HepG2 (cell line): ENCODE results near the gene CLIC1. TPM values are rescaled to one million over a fixed set of nuclear protein-coding genes. Genes with fewer than 3 reads are reported as not detected.

Source experiments
- ATAC-seq: fragments of 200-7000 bp; cut with Tn5 transposase; 3 replicates; pipeline ENCODE4 v1.9.1; 2020; ENCODE audit warnings: mild to moderate bottlenecking, moderate library complexity
- BruUV-seq: library from RNA; stranded (reverse); fragments of 400-500 nt; replicated peaks from 2 replicates; lab custom pipeline; 2021; lab: Mats Ljungman, UMichigan
- CTCF ChIA-PET: fragments of 300-600 bp; formaldehyde crosslinking; extraction: SDS; loops from one replicate; lab custom pipeline; 2021; ENCODE audit warnings: low total read pairs, inconsistent platforms, low intra/inter-chr PET ratio; lab: Yijun Ruan, JAX
- POLR2A ChIA-PET: fragments of 350-600 bp; sonication (Branson Sonifier 250); formaldehyde crosslinking; loops from one replicate; lab custom pipeline; 2020; ENCODE audit warnings: antibody characterized with exemption, inconsistent platforms; lab: Yijun Ruan, JAX
- DNase-seq: peaks from one replicate; pipeline ENCODE4 v3.0.0-alpha.2; 2015; ENCODE audit warnings: low spot score
- FAIRE-seq: peaks from 3 replicates; lab custom pipeline; 2011; peaks lifted over from hg19 to GRCh38; lab: Jason Lieb, UNC
- H2AFZ ChIP-seq: one replicate; pipeline ENCODE4 v1.6.1; 2011; ENCODE audit warnings: low read length, inconsistent platforms
- H3K27ac ChIP-seq: fragments of 300-600 bp; 3 replicates; pipeline ENCODE4 v1.8.0; 2011; ENCODE audit warnings: mixed run types, mild to moderate bottlenecking, mixed read lengths, low read length, inconsistent platforms; ENCODE audit not compliant: insufficient read depth; ENCODE audit errors: extremely low read length
- H3K27me3 ChIP-seq, 2 experiments: fragments of 200-600 bp in 1 of 2; 2 replicates in 1 of 2; 3 replicates in 1 of 2; pipeline versions ENCODE4 v1.6.0 to v1.8.0; 2011; ENCODE audit warnings: low read length in 2 of 2, mild to moderate bottlenecking in 2 of 2, moderate library complexity in 2 of 2, inconsistent platforms in 1 of 2; ENCODE audit not compliant: insufficient read depth in 2 of 2, control insufficient read depth in 1 of 2
- H3K36me3 ChIP-seq, 2 experiments: fragments of 200-600 bp in 1 of 2; replicated peaks in 1 of 2; 2 replicates in 1 of 2; 3 replicates in 1 of 2; pipeline versions ENCODE4 v1.5.1 to v1.8.0; 2011; ENCODE audit warnings: low read length in 2 of 2, inconsistent platforms in 1 of 2; ENCODE audit not compliant: insufficient read depth in 2 of 2, control insufficient read depth in 1 of 2
- H3K4me1 ChIP-seq: 2 replicates; pipeline ENCODE4 v1.5.1; 2012; ENCODE audit warnings: low read length, inconsistent platforms; ENCODE audit not compliant: insufficient read depth
- H3K4me2 ChIP-seq: 2 replicates; pipeline ENCODE4 v1.6.0; 2011; ENCODE audit warnings: low read depth, low read length, inconsistent platforms
- H3K4me3 ChIP-seq, 3 experiments: fragments of 200-600 bp in 1 of 3; sonication (generic), shearing (Covaris generic) in 1 of 3; replicated peaks in 1 of 3; 2 replicates each; pipeline ENCODE4 v1.5.1; 2011 to 2016; ENCODE audit warnings: low read length in 3 of 3, inconsistent platforms in 2 of 3, low read depth in 2 of 3, mild to moderate bottlenecking in 2 of 3, control low read depth in 1 of 3, mixed read lengths in 1 of 3; ENCODE audit not compliant: insufficient read depth in 1 of 3
- H3K79me2 ChIP-seq: one replicate; pipeline ENCODE4 v1.6.1; 2011; ENCODE audit warnings: low read length, inconsistent platforms; ENCODE audit not compliant: insufficient read depth
- H3K9ac ChIP-seq: 2 replicates; pipeline ENCODE4 v1.6.0; 2011; ENCODE audit warnings: mild to moderate bottlenecking, low read depth, low read length, inconsistent platforms; ENCODE audit not compliant: insufficient read depth
- H3K9me3 ChIP-seq: 2 replicates; pipeline ENCODE4 v1.5.1; 2012; ENCODE audit warnings: mild to moderate bottlenecking, low read length
- H4K20me1 ChIP-seq: 2 replicates; pipeline ENCODE4 v1.6.0; 2011; ENCODE audit warnings: inconsistent platforms, mild to moderate bottlenecking, low read length, moderate library complexity; ENCODE audit not compliant: insufficient read depth
- CENPX ChIP-seq: sonication (generic); formaldehyde crosslinking; IDR thresholded peaks from 2 replicates; pipeline ENCODE4 v1.9.0; 2021; ENCODE audit warnings: mild to moderate bottlenecking, missing genetic modification reagents, moderate library complexity
- CERS6 ChIP-seq: sonication (generic); formaldehyde crosslinking; IDR thresholded peaks from 2 replicates; pipeline ENCODE4 v1.5.0; 2020; ENCODE audit warnings: missing genetic modification reagents
- CSRNP1 ChIP-seq: sonication (generic); formaldehyde crosslinking; IDR thresholded peaks from 2 replicates; pipeline ENCODE4 v1.8.1; 2023; ENCODE audit warnings: mild to moderate bottlenecking, missing genetic modification reagents
- NFE2L1 ChIP-seq: sonication (generic); formaldehyde crosslinking; IDR thresholded peaks from 2 replicates; pipeline ENCODE4 v1.4.0; 2020; ENCODE audit warnings: missing genetic modification reagents, mild to moderate bottlenecking, borderline replicate concordance
- SOX6 ChIP-seq, 2 experiments: fragments of 450-650 bp in 1 of 2; sonication (generic) in 1 of 2; formaldehyde crosslinking in 1 of 2; IDR thresholded peaks; 2 replicates each; pipeline versions ENCODE4 v1.4.0 to v1.6.1; 2017 to 2020; ENCODE audit warnings: antibody characterized with exemption in 1 of 2, mild to moderate bottlenecking in 1 of 2, missing genetic modification reagents in 1 of 2
- ZNF547 ChIP-seq: sonication (generic); formaldehyde crosslinking; IDR thresholded peaks from 2 replicates; pipeline ENCODE4 v1.5.1; 2020; ENCODE audit warnings: mild to moderate bottlenecking, missing genetic modification reagents
- ZNF589 ChIP-seq: sonication (generic); formaldehyde crosslinking; conservative IDR thresholded peaks from 2 replicates; pipeline ENCODE4 v1.8.0; 2022; ENCODE audit warnings: mild to moderate bottlenecking, moderate library complexity, missing genetic modification reagents
- ZNF772 ChIP-seq: sonication (generic); formaldehyde crosslinking; IDR thresholded peaks from 2 replicates; pipeline ENCODE4 v1.5.0; 2020; ENCODE audit warnings: mild to moderate bottlenecking, missing genetic modification reagents
- ZNF891 ChIP-seq: sonication (generic); formaldehyde crosslinking; IDR thresholded peaks from 2 replicates; pipeline ENCODE4 v1.5.0; 2020; ENCODE audit warnings: mild to moderate bottlenecking, missing genetic modification reagents
- WGBS: methylation state at CpG from one replicate; pipeline ENCODE4 v1.1.6; 2017; ENCODE audit warnings: low lambda C conversion rate; 5-methylcytosine and 5-hydroxymethylcytosine counted together
- in situ Hi-C: cut with HindIII; loops from 2 replicates; pipeline ENCODE4 v1.10.0; 2017; ENCODE audit warnings: low pct_unique_long_range_greater_than_20kb; ENCODE audit not compliant: extremely low pct_ligation_motif_present
- intact Hi-C: fragments of 100-400 bp; cut with micrococcal nuclease; formaldehyde crosslinking; loops from one replicate; pipeline ENCODE4 v1.10.0; 2022; ENCODE audit not compliant: unreplicated experiment
- polyA plus RNA-seq, 8 experiments: library from polyadenylated mRNA; depleted of rRNA in 3 of 8; stranded (reverse) in 7 of 8; unstranded in 1 of 8; fragments of >200 nt; fragmentation: Illumina TruSeq in 4 of 8; extraction: Trizol in 4 of 8; gene quantifications; 2 replicates each; pipeline versions ENCODE4 v1.2.1 to v1.2.3, GENCODE V29; 2011 to 2016; ENCODE audit warnings: low read depth in 4 of 8, missing spikeins in 1 of 8, mixed read lengths in 1 of 8; ENCODE audit not compliant: insufficient read depth in 1 of 8
- total RNA-seq, 5 experiments: library from RNA; depleted of rRNA; stranded (reverse); fragments of >200 nt; fragmentation: Illumina TruSeq; extraction: Trizol; gene quantifications; 2 replicates each; pipeline ENCODE4 v1.2.3, GENCODE V29; 2016; ENCODE audit warnings: low read depth in 1 of 5
- TF ChIP-seq, protein P1 (sequence below): conservative IDR thresholded peaks from 2 replicates; pipeline ENCODE4 v1.6.1; 2018; ENCODE audit warnings: missing genetic modification reagents

CLIC1 gene
- total and polyA plus RNA-seq, 2 of the 13 experiments (the other 11 are each of a cell fraction or from before 2014, with no cell fraction given) = 602 to 891 TPM

DNA sequence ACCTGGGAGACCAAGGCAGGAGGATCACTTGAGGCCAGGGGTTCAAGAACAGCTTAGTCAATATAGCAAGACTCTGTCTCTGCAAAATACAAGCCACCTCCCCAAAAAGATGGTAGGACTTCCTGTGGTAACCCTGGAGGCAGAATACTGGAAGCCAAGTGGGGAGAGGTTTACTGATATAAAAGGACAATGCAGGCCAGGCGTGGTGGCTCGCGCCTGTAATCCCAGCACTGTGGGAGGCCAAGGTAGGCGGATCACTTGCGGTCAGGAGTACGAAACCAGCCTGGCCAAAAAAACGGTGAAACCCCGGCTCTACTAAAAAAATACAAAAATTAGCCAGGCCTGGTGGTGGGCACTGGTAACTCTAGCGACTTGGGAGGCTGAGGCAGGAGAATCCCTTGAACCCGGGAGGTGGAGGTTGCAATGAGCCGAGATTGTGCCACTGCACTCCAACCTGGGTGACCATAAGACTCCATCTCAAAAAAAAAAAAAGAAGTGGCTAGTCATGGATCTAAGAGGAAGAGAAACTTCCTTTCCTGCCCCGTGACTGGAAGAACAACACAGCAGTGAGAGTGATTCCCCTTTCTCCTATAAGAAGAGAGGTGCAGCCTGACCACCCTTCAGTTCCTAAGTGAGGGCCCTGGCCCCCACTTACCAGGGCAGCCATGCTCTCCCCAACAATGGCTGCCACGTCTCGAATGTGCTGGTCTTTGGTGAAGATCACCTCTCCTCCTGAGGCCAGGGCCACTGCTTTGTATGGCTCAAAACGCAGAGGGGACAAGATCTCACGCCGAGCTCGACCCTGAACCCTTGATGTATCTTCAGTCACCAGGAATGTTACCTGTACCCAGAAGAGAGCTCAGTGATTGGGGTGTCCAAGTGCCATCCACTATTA, 32.3 kb upstream of the CLIC1 start:
- no TSS peak for BruUV-seq
- intact Hi-C loops = loop anchor here (1.0 kb wide), 2 partner anchors 39 to 88 kb away; partner anchors contain the start of gene DDAH2
- POLR2A ChIA-PET = interaction anchor here (0.8 to 9.0 kb wide), 8 partner anchors 10 to 103 kb away, joined by 4 to 279 read pairs (median 8); partner anchors contain the start of genes ABHD16A, CLIC1, CSNK2B and DDAH2
- H3K4me1 ChIP-seq = peaks cover 49% of the 10 kb centered on the region
- no peak overlapping the region for H3K9ac ChIP-seq
- TF ChIP-seq ZNF891 (0 out of 2 replicates have a peak, but pooled peaks have one; percentile 10), NFE2L1 (CRISPR knock-in tag) (no peak)
- TF ChIP-seq, all 625 proteins: peak for 1
- Histone ChIP-seq H3K27ac (no peak overlapping the region), H3K4me2 (no peak overlapping the region), H3K9me3 (no peaks in the 10 kb centered on the region), H2AFZ (no peak overlapping the region), H4K20me1 (no peaks in the 10 kb centered on the region), H3K36me3 (no peaks in the 10 kb centered on the region), H3K4me3 (no peak overlapping the region), H3K79me2 (no peaks in the 10 kb centered on the region), H3K27me3 (no peaks in the 10 kb centered on the region)
- CTCF ChIA-PET = interaction anchor here (3.5 to 3.8 kb wide), 2 partner anchors 39 to 87 kb away, joined by 30 to 74 read pairs; partner anchors contain the start of genes DDAH2 and LY6G5C
- ATAC-seq = no peak
- in situ Hi-C loops = loop anchor here (5.0 kb wide), 2 partner anchors 36 to 86 kb away; partner anchors contain the start of gene LY6G5C
- WGBS = 93% methylated on average over 18 of the region's 18 CpGs
- no peak for FAIRE-seq
- no peak for DNase-seq

DNA sequence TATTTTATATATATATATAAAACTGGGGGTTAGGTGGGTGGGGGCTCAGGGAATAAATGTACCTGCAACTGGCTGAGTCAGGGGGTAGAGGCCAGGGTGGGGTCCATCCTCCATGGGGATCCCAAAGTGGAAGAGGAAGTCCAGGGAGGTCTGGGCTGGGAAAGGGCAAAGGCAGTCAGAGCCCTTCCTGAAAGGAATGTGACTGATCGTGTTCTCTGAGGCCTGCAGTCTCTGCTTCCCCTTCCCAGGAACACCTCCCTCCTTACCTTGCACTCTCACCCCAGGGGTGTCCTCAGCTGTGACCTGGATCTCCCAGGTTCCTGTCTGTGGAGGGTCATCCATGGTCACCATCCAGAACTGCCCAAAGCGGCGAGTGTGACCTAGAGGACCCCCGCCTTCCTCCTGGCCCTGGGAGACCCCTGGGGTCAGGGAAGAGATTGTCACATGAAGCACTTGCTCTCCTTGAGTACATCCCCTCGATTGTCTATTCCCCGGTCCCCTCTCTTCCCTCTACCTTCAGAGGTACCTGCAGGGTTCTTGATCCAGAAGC, 30.8 kb upstream of the CLIC1 start:
- in situ Hi-C loops (loop anchor here (5.0 kb wide), 2 partner anchors 35 to 85 kb away; partner anchors contain the start of gene LY6G5C), intact Hi-C loops (no loop called here)
- Histone ChIP-seq H4K20me1 (no peaks in the 10 kb centered on the region), H3K9ac (no peak overlapping the region), H3K27ac (no peak overlapping the region), H3K36me3 (no peaks in the 10 kb centered on the region), H3K4me2 (no peak overlapping the region), H3K27me3 (no peaks in the 10 kb centered on the region), H3K4me3 (no peak overlapping the region), H2AFZ (no peak overlapping the region), H3K9me3 (no peaks in the 10 kb centered on the region), H3K4me1 (peaks cover 49% of the 10 kb centered on the region), H3K79me2 (no peaks in the 10 kb centered on the region)
- no peak for DNase-seq
- FAIRE-seq = no peak
- WGBS = 72% methylated on average over 6 of the region's 6 CpGs
- ATAC-seq = no peak
- CTCF ChIA-PET = no interaction called here
- BruUV-seq = no TSS peak
- POLR2A ChIA-PET = interaction anchor here (0.7 to 2.3 kb wide), 13 partner anchors 10 to 116 kb away, joined by 3 to 172 read pairs (median 10); partner anchors contain the start of genes BAG6, CLIC1, DDAH2 and HSPA1A
- TF ChIP-seq CENPX (CRISPR knock-in tag) (no peak), ZNF772 (CRISPR knock-in tag) (no peak), ZNF589 (CRISPR knock-in tag) (no peak), SOX6 (IDR thresholded peaks at IDR 0.05) (no peak), SOX6 (CRISPR knock-in tag; IDR thresholded peaks at IDR 0.05) (no peak), CERS6 (CRISPR knock-in tag) (no peak), CSRNP1 (CRISPR knock-in tag) (no peak), ZNF547 (CRISPR knock-in tag) (no peak)
- TF ChIP-seq, protein P1, sequence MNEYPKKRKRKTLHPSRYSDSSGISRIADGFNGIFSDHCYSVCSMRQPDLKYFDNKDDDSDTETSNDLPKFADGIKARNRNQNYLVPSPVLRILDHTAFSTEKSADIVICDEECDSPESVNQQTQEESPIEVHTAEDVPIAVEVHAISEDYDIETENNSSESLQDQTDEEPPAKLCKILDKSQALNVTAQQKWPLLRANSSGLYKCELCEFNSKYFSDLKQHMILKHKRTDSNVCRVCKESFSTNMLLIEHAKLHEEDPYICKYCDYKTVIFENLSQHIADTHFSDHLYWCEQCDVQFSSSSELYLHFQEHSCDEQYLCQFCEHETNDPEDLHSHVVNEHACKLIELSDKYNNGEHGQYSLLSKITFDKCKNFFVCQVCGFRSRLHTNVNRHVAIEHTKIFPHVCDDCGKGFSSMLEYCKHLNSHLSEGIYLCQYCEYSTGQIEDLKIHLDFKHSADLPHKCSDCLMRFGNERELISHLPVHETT = no peak
